ENCODE measurements around the gene GRAMD1A. TPM values are rescaled to one million over a fixed set of nuclear protein-coding genes. Genes with fewer than 3 reads are reported as not detected.
"Not testable (repeated sequence)": the region's sequence is repeated elsewhere in the genome, so short reads cannot be mapped to it uniquely, and the experiment has no call there.

Gene GRAMD1A
- total and polyA plus RNA-seq, 3 experiments from 2014 or later, result 51.4 to 218 (median 205) TPM

GRCh38 chr19:35025969-35026368 is 25.8 kb downstream of the GRAMD1A start:
- Histone ChIP-seq H3K36me3 (ENCODE audit: insufficient read depth, low read length) (peaks cover 30% of the 10 kb centered on the region), H3K4me1 (ENCODE audit: insufficient read depth, low read length) (peaks cover under 1% of the 10 kb centered on the region), H3K27me3 (ENCODE audit: insufficient read depth, low read length, poor library complexity, severe bottlenecking) (no peaks in the 10 kb centered on the region), H3K27ac (ENCODE audit: low read depth, low read length) (no peak overlapping the region), H3K9me3 (ENCODE audit: low read length) (no peaks in the 10 kb centered on the region), H3K4me3 (ENCODE audit: low read length) (no peak overlapping the region)
- no peaks in the 10 kb centered on the region for H3K9me3 Mint-ChIP-seq
- H3K27me3 Mint-ChIP-seq, result peaks cover 0 to 3% of the 10 kb centered on the region in 2 donors
- POLR2A ChIA-PET, result interaction anchor here (2.4 kb wide), 1 partner anchor 11 kb away, joined by 8 read pairs; no protein-coding TSS in a partner anchor
- peaks cover 1 to 59% (median 6%) of the 10 kb centered on the region in 3 donors for H3K36me3 Mint-ChIP-seq
- CTCF ChIA-PET, result interaction anchor here (1.2 to 2.4 kb wide), 3 partner anchors 9 to 18 kb away, joined by 3 to 15 read pairs (median 4); no protein-coding TSS in a partner anchor
- H3K27ac Mint-ChIP-seq, result no peak overlapping the region
- H3K4me1 Mint-ChIP-seq, result peaks cover 3 to 15% (median 7%) of the 10 kb centered on the region in 3 donors
- H3K4me3 Mint-ChIP-seq, result no peak overlapping the region
- no peak for DNase-seq

- Histone ChIP-seq H3K36me3 (ENCODE audit: insufficient read depth, low read length) (peaks cover 25% of the 10 kb centered on the region), H3K27me3 (ENCODE audit: insufficient read depth, low read length, poor library complexity, severe bottlenecking) (peaks cover 2% of the 10 kb centered on the region), H3K4me1 (ENCODE audit: insufficient read depth, low read length) (peaks cover 5% of the 10 kb centered on the region), H3K27ac (ENCODE audit: low read depth, low read length) (no peak overlapping the region), H3K9me3 (ENCODE audit: low read length) (no peaks in the 10 kb centered on the region), H3K4me3 (ENCODE audit: low read length) (no peak overlapping the region)
- DNase-seq, result no peak
- POLR2A ChIA-PET, result interaction anchor here (2.4 kb wide), 1 partner anchor 12 kb away, joined by 8 read pairs; no protein-coding TSS in a partner anchor
- H3K27ac Mint-ChIP-seq, result peak overlapping the region in 2 of 8 donors; percentile 14 to 42
- no peak overlapping the region for H3K4me3 Mint-ChIP-seq
- peaks cover 0 to 55% (median 4%) of the 10 kb centered on the region in 3 donors for H3K36me3 Mint-ChIP-seq
- CTCF ChIA-PET, result interaction anchor here (1.2 to 2.4 kb wide), 3 partner anchors 9 to 17 kb away, joined by 3 to 15 read pairs (median 4); no protein-coding TSS in a partner anchor
- no peaks in the 10 kb centered on the region for H3K9me3 Mint-ChIP-seq
- H3K4me1 Mint-ChIP-seq, result peaks cover 7 to 17% (median 11%) of the 10 kb centered on the region in 3 donors
- H3K27me3 Mint-ChIP-seq, result peaks cover 2 to 6% of the 10 kb centered on the region in 2 donors
Measured at GRCh38 chr19:35026418-35026817, 26.3 kb downstream of the GRAMD1A start.

GRCh38 chr19:35027009-35027408 is 26.9 kb downstream of the GRAMD1A start:
- CTCF ChIA-PET, result interaction anchor here (1.2 to 2.4 kb wide), 2 partner anchors 10 to 17 kb away, joined by 4 to 15 read pairs; no protein-coding TSS in a partner anchor

GRCh38 chr19:35027851-35028599 is 27.9 kb downstream of the GRAMD1A start:
- ChIA-PET CTCF (interaction anchor here (0.5 to 2.4 kb wide), 5 partner anchors 14 to 55 kb away, joined by 3 to 15 read pairs (median 3); no protein-coding TSS in a partner anchor), POLR2A (interaction anchor here (0.6 to 1.1 kb wide), 2 partner anchors 12 to 26 kb away, joined by 3 read pairs; no protein-coding TSS in a partner anchor)
- Histone ChIP-seq H3K4me3 (ENCODE audit: low read length) (no peak overlapping the region), H3K4me1 (ENCODE audit: insufficient read depth, low read length) (peaks cover 6% of the 10 kb centered on the region), H3K27ac (ENCODE audit: low read depth, low read length) (no peak overlapping the region), H3K27me3 (ENCODE audit: insufficient read depth, low read length, poor library complexity, severe bottlenecking) (peaks cover 3% of the 10 kb centered on the region), H3K36me3 (ENCODE audit: insufficient read depth, low read length) (peaks cover 11% of the 10 kb centered on the region), H3K9me3 (ENCODE audit: low read length) (no peaks in the 10 kb centered on the region)
- peaks cover 0 to 42% (median 4%) of the 10 kb centered on the region in 3 donors for H3K36me3 Mint-ChIP-seq
- H3K27ac Mint-ChIP-seq, result peak overlapping the region in 5 of 8 donors; percentile 27 to 81 (median 61)
- no peaks in the 10 kb centered on the region for H3K9me3 Mint-ChIP-seq
- peak overlapping the region in 4 of 7 donors; percentile 1 to 66 (median 31) for H3K4me3 Mint-ChIP-seq
- no peak for DNase-seq
- peaks cover 9 to 19% (median 12%) of the 10 kb centered on the region in 3 donors for H3K4me1 Mint-ChIP-seq
- peaks cover 8 to 9% of the 10 kb centered on the region in 2 donors for H3K27me3 Mint-ChIP-seq

More at GRCh38 chr19:35027009-35027408, 26.9 kb downstream of the GRAMD1A start:
- H3K36me3 Mint-ChIP-seq, result peaks cover 0 to 51% (median 4%) of the 10 kb centered on the region in 3 donors
- peak overlapping the region in 1 of 8 donors; percentile 66 for H3K27ac Mint-ChIP-seq
- Histone ChIP-seq H3K27ac (ENCODE audit: low read depth, low read length) (no peak overlapping the region), H3K27me3 (ENCODE audit: insufficient read depth, low read length, poor library complexity, severe bottlenecking) (peaks cover 3% of the 10 kb centered on the region), H3K9me3 (ENCODE audit: low read length) (no peaks in the 10 kb centered on the region), H3K36me3 (ENCODE audit: insufficient read depth, low read length) (peaks cover 19% of the 10 kb centered on the region), H3K4me1 (ENCODE audit: insufficient read depth, low read length) (peaks cover 6% of the 10 kb centered on the region), H3K4me3 (ENCODE audit: low read length) (no peak overlapping the region)
- peaks cover 9 to 19% (median 12%) of the 10 kb centered on the region in 3 donors for H3K4me1 Mint-ChIP-seq
- no peak for DNase-seq
- H3K9me3 Mint-ChIP-seq, result no peaks in the 10 kb centered on the region
- POLR2A ChIA-PET, result interaction anchor here (1.1 kb wide), 1 partner anchor 11 kb away, joined by 3 read pairs; no protein-coding TSS in a partner anchor
- peaks cover 7 to 9% of the 10 kb centered on the region in 2 donors for H3K27me3 Mint-ChIP-seq
- peak overlapping the region in 1 of 7 donors; percentile 56 for H3K4me3 Mint-ChIP-seq

GRCh38 chr19:35028600-35028885 is 28.4 kb downstream of the GRAMD1A start:
- H3K9me3 Mint-ChIP-seq; H3K27me3 ChIP-seq (ENCODE audit: insufficient read depth, low read length, poor library complexity, severe bottlenecking); H3K4me1 ChIP-seq (ENCODE audit: insufficient read depth, low read length); H3K36me3 ChIP-seq (ENCODE audit: insufficient read depth, low read length); H3K27me3 Mint-ChIP-seq; H3K4me3 ChIP-seq (ENCODE audit: low read length); H3K9me3 ChIP-seq (ENCODE audit: low read length); DNase-seq; H3K27ac ChIP-seq (ENCODE audit: low read depth, low read length): not testable (repeated sequence)
- Mint-ChIP-seq H3K4me3 (peak overlapping the region in 5 of 7 donors; percentile 1 to 66 (median 29)), H3K36me3 (peaks cover 0 to 37% (median 4%) of the 10 kb centered on the region in 3 donors), H3K4me1 (peaks cover 9 to 19% (median 12%) of the 10 kb centered on the region in 3 donors), H3K27ac (peak overlapping the region in 1 of 8 donors; percentile 81)
- CTCF ChIA-PET, result interaction anchor here (1.1 to 1.6 kb wide), 2 partner anchors 55 to 56 kb away, joined by 3 to 4 read pairs; no protein-coding TSS in a partner anchor
- POLR2A ChIA-PET, result interaction anchor here (0.7 kb wide), 1 partner anchor 96 kb away, joined by 5 read pairs; no protein-coding TSS in a partner anchor

- CTCF ChIA-PET; H3K9me3 Mint-ChIP-seq; H3K27ac ChIP-seq (ENCODE audit: low read depth, low read length); H3K4me3 ChIP-seq (ENCODE audit: low read length); H3K27me3 ChIP-seq (ENCODE audit: insufficient read depth, low read length, poor library complexity, severe bottlenecking); H3K4me1 ChIP-seq (ENCODE audit: insufficient read depth, low read length); DNase-seq; H3K36me3 ChIP-seq (ENCODE audit: insufficient read depth, low read length); H3K9me3 ChIP-seq (ENCODE audit: low read length): not testable (repeated sequence)
- H3K27ac Mint-ChIP-seq, result peak overlapping the region in 1 of 8 donors; percentile 35
- peaks cover 0 to 29% (median 3%) of the 10 kb centered on the region in 3 donors for H3K36me3 Mint-ChIP-seq
- H3K4me1 Mint-ChIP-seq, result peaks cover 9 to 19% (median 12%) of the 10 kb centered on the region in 3 donors
- peaks cover 8 to 11% of the 10 kb centered on the region in 2 donors for H3K27me3 Mint-ChIP-seq
- H3K4me3 Mint-ChIP-seq, result peak overlapping the region in 6 of 7 donors; percentile 25 to 80 (median 65)
- POLR2A ChIA-PET, result interaction anchor here (0.6 to 1.3 kb wide), 4 partner anchors 30 to 95 kb away, joined by 3 to 5 read pairs (median 4); partner anchors contain the start of gene GRAMD1A
Measured at GRCh38 chr19:35029275-35029736, 29.2 kb downstream of the GRAMD1A start.

GRCh38 chr19:35029737-35030256 is 29.7 kb downstream of the GRAMD1A start:
- no peak for DNase-seq
- peaks cover 8 to 11% of the 10 kb centered on the region in 2 donors for H3K27me3 Mint-ChIP-seq
- Histone ChIP-seq H3K4me3 (ENCODE audit: low read length) (no peak overlapping the region), H3K27me3 (ENCODE audit: insufficient read depth, low read length, poor library complexity, severe bottlenecking) (peaks cover 3% of the 10 kb centered on the region), H3K27ac (ENCODE audit: low read depth, low read length) (no peak overlapping the region), H3K36me3 (ENCODE audit: insufficient read depth, low read length) (no peaks in the 10 kb centered on the region), H3K4me1 (ENCODE audit: insufficient read depth, low read length) (peaks cover 6% of the 10 kb centered on the region), H3K9me3 (ENCODE audit: low read length) (no peaks in the 10 kb centered on the region)
- H3K9me3 Mint-ChIP-seq, result no peaks in the 10 kb centered on the region
- no peak overlapping the region for H3K27ac Mint-ChIP-seq
- POLR2A ChIA-PET, result interaction anchor here (0.9 to 1.3 kb wide), 2 partner anchors 30 to 57 kb away, joined by 3 to 4 read pairs; partner anchors contain the start of gene GRAMD1A
- H3K4me1 Mint-ChIP-seq, result peaks cover 9 to 19% (median 12%) of the 10 kb centered on the region in 3 donors
- CTCF ChIA-PET, result no interaction called here
- peaks cover 0 to 25% (median 2%) of the 10 kb centered on the region in 3 donors for H3K36me3 Mint-ChIP-seq
- H3K4me3 Mint-ChIP-seq, result peak overlapping the region in 6 of 7 donors; percentile 25 to 79 (median 52)
